ENCODE results near the gene WHRN.

WHRN gene

DNA sequence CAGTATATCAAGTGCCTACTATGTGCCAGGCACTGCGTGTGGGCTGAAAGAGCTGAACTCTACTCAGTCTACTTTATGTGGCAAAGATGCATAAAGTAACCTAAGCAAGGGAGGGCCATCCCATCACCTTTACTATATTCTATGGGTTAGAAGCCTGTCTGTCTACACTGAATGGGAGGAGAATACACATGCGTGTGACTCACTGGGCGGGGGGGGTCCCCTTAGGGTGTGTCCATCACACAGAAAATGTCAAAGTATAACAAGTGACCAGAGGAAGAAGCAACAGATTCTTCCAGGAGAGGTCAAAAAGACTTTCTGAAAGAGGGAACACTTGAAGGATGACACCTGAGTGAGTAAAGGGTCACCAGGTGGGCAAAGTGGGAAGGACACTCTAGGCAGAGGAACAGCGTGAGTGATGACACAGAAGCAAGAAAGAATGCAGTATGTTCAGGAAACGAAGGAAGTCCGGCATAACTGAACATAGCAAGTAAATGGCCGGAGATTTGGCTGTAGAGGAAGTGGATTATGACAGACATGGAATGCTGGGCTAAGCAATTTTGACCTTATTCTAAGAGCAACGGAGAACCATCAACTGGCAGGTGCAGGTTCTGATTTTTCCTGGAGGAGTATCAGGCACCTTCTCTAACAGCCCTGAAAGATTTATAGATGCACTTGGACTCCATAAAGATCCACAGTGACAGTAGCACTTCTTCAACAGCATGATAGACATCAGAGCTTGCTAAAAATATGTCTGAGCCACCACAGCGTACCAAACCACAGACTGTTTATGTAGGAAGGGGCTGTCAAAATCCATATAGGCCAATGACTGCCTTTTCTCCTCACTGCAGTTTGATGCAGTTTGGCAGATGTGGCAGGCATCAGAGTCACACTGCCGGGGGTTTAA is 8.0 kb upstream of the WHRN start:
- no peak for DNase-seq

DNA sequence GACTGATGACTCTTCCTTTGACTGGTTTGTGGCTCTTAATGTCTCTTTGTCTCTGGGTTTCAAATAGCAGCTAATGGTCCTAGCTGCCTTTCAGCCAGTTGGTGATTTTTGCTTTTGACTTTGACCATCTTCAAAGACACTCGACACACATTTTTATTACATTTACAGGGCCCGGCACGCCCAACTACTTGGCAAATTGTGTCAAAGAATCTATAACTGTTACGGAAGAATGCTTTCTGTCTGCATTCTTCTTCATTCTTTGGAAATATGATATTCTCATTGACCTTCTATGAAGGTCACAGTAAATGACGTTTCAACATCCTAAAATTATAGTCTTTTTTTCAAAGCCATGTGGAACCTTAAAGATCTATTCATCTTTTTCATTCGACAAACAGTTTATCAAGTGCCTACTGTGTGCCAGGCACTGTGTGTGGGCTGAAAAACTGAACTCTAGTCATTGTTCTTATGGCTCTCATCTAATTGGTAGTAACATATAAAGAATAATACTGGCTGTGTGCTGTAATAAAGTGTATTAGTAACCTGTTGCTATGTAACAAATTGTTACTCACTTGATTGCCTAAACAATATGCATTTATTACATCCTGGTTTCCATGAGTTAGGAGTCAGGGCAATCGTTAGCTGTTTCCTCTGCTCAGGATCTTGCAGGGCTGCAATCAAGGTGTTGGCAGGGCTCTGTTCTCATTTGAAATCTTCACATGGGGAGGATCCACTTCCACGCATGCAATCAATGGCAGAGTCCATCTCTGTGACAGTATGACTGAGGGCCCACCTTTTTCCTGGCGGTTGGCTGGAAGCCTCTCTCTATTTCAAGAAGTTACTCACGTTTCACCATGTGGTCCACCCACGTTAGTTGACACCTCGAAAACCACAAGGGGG is 7.0 kb upstream of the WHRN start:
- DNase-seq = no peak

DNA sequence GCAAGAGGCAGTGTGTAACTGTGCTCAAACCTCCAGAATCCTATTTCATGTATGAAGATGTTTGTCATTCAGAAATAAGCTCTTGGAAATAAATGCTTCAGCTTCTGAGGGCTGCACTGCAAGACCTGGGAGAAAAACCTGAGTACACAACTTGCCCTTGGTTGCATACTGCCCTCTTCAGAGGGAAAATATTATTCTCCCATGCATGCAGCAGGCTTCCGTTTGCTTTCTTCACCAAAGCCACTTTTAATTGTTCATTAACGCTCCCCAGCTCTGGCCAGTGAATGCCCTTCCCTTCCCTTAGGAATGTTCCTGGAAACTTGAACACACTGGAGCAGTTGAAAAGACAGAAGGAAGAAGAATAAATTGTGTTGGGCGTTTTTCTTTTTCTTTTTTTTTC is 2.5 kb upstream of the WHRN start:
- no peak for DNase-seq

DNA sequence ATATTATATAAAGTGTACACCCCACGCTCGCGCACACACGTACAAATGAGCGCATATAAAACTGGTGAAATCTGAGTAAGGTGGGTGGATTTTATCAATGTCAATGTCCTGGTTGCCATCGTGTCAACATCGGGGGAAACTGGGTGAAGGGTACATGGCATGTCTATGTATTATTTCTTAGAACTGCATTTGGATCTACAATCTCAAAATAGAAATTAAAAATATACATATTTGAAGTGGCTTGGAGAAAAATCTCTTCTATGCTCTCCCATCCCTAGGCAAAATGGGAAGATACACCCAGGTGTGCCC is 763 bp upstream of the WHRN start:
- no peak for DNase-seq

DNA sequence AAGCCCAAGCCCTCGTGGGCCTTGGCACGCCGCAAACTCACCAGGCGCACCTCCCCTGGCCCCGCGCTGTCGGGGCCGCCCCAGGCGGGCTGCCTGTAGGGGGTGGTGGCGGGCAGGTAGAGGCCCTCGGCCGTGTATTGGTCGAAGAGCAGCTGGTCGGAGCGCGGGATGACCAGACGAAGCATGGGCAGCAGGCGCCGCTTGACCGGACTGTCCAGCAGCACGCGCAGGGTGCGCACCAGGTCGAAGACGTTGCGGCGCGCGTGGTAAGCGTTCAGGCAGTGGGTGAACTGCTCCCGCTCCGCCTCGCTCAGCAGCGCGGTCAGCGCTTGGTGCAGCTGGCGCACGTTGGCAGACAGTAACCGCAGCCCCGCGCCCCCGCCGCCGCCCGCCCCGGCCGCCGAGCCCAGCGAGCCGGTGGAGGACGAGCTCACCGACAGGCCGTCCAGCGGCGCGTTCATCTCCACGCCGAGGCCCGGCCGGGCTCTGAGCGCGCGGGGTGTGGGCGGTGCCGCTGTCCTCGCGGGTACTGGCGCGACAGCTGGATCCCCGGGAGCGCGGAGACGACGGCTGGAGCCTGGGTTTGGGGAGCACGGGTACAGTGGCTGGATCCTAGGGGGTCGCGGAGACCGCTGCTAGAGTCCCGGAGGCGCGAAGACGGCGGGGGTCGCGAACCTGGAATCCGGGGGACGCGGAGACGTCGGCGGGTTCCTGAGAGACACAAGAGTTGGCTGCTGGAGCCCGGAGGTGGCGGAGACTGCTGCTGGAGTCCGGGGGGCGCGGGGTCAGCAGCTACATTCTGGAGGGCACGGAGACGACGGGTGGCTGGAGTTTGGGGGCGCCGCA is 709 bp downstream of the WHRN start:
- no peak for DNase-seq

DNA sequence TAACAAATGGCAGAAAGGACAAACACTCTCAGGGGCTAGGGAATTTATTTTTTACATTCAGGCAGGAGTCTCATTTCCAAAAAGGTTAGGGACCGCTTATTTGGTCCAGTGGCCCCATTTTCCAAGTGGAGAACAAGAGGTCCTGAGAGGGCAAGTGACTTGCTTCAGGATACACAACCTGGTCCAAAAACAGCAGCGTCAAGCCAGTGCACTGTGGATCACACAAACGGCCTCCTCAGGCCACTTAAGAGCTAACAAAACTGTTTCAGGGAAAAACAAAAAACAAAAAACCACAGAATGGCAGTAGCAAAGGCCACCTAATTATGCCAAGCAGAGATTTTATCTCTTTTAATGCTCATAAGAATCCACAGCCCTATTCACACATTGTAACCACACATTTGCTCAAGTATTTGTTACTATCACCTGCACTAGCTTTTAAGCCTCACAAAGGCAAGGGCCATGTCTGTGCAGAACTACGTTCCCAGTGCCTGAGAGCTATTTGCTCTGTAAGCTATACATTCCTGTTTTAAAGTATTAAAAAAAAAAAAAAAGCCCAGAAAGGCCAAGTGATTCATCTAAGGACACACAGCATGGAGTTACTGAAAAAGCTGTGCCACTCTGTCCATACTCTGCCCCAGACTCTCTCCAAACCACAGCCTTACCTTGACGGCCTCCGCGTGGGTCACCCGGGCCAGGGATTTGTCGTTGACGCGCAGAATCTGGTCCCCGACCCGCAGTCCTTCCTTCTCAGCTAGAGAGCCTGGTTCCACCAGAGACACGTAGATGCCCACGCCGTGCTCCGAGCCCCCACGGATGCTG is 1.5 kb downstream of the WHRN start:
- no peak for DNase-seq

DNA sequence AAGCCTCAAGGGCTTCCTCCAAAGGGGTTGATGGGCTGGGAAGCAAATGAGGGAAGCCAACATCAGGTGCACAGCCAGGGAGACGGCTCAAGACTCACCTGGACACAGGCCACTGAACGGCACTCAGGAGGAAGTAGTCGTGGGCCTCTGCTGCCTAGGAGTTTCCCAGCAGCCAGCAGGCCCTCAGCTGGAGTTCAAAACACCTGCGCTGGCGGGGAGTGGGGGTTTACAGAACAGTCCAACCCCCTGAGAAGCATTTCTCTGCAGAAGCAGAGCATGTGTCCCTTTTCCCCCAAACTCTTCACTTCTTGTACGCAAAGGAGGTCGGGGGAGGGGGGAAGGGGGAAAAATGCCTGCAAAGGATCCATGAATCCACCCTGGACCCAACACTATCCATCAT is 2.3 kb downstream of the WHRN start:
- DNase-seq = no peak

DNA sequence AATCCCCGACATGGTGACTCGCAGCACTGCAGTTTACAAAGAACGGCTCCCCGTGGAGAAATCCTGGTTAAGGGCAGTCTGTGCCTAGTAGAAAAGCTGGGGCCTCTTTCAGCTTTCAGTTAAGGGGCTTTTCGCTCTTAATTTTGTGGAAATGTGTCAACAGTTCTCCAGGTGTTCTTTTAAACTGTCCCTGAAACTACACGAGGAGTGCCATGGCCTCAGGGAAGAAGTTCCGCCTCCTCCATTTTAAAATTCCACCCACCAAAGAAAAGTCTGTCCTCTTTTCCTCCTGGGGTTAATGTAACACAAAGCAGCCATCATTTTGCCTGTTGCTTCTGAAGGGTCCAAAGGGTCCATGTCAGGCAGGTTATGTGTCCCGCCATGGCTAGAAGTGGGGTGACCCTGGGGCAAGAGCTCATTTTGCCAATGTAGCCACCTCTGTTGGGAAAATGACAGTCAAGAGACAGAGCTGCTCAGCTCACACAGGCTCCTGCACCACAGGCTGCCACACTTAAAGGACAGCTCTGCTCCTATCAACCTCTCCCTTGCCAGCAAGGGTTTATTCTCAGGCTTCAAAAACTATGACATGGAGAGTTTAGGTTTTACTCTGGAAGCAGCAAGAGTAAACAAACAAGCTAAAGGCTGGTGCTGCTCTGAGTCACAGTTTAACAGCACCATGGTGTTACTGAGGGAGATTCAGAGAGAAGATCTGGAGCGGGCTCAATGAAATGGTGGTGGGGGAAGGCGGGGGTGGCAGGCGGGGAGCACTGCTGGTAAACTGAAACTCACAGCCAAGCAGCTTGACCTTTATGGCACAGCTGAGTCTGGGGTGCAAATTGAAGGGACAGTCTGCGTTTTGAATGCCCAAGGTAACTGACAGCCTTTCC is 3.2 kb downstream of the WHRN start:
- DNase-seq = no peak

DNA sequence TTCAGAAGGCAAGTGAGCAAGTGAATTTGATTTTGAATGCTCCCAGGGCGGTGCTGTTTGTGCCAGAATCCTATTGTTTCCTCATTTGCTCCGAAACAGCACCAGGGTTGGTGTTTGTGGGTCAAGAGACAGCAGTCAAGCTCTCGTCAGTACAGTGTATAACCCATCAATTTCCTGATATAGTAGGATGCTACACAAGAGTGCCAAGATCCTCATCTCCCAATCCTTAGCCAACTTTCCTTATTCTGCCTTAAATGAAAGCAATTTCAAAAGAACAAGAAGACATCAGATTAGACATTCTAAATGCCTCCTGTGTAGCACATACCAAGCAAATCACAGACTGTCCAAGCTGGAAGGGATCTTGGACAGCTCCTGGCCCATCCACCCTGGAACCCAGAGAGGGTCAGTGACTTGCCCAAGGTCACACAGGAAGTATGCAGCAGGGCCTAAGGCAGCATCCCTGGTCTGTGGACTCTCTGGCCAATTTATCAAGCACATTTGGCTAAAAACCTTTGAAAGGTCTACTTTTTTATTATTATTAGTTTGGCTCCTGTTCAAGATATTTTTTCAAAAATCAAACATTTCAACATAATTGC is 4.5 kb downstream of the WHRN start:
- DNase-seq = no peak

DNA sequence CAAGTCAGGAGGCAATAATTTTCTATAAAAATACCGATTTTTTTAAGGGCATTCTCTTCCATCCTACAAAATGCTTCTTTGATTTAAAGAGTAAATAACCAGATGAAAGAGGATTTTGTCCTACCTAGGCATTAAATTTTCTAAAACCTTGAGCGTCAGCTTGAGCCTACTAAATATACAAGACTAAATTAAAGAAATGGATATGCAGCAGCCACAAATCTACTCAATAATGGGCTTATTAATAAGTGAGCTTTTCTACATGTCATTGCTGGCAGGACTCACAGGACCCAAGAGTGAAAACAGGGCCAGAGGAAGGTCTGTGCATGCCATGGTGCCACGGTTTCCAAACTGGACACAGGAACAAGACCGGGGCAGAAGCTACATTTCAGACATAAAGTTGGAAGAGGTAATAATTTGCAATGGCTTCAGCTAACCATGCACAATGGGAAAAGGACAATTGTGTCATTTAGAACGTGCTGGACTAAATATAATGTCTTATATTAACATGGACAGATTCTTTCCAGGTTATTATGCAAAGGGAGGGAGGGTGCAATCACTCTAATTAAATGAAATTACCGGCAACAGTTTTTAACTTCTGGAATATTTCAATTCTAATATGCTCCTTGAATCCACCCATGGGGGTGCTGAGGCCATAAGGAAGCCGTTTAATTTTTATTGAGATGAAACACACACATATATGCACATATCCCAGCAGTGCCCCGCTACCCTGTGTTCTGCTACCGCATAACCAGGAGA is 5.2 kb downstream of the WHRN start:
- no peak for DNase-seq

DNA sequence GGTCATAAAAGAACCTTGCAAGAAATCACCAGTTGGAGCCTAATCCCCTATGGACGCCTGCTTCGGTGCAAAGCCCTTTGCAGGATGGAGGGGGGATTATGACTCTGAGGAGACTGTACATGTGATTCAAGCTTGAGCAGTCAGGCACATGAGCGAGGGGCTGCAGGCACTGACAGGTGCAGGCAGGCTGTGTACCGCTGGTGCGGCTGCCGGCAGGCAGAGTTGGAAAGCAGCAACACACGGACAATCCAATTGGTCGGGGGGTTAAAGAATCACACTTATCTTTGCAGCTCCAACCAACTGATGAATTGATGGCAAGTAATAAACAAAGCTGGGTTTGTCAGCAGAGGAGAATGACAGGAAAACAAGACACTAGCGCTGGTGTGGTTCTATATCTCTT is 5.7 kb downstream of the WHRN start:
- DNase-seq = no peak

DNA sequence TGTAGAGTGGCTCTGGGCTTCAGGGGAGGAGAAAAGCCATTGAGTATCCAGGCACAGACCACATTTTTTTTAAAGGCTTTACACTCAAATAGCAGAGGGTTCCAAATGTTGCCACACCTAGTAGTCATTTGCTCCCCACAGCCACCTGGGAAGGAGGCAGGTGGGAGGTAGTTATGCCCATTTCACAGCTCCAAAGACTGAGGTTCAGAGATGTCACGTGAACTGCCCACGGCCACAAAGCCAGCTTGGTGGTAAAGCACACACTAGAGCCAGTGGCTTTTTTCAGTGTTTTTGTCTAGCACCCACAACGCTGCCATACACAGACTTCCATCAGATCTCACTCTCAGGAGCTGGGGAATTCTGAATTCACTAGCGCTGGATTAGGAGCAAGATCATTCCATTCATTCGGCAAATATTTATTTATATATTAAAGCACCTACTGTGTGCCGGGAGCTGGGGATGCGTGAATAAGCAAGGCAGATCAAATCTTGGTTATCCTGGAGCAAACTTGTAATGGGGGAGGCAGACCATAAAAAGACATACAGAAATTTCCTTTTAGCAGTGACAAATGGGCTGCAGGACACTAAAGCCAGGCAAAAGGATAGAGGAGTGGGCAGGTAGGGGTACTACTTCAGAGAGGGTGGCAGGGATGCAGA is 7.4 kb downstream of the WHRN start:
- no peak for DNase-seq

DNA sequence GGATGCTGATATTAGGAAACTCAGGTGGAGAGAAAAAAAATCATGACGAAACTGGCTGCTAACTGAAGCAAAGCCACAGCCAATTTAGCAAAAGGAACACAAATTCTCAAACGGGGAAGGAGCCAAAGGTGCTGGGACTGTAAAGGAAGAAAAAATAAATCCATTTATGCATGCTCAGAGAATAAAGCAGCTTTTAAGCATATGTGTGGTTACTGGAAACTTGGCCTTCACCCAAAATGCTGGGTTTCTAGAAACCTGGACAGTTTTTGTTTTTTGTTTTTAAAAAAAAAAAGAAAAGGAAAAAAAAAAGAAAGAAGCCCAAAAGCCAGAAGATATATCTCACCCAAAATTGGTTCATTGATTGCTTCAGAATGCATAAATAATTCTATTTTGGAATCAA is 8.0 kb downstream of the WHRN start:
- no peak for DNase-seq

DNA sequence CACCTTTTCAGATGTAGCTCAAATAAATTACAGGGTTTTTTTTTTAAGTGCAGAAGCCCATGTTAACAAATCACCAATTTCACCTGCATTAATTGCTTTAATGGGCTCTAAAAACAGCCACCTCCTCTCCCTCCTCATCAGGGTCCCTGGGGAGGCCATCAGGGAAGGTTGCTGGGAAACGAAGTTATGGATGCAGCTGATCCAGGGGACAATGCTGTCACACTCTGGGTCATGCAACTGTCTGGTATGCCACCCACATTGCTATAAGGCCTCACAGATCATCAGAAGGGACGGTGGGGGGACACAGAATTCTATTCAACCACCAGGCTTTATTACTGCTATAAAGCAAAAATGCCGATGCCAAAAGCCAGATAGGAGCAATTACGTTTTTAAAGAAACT is 9.3 kb downstream of the WHRN start:
- no peak for DNase-seq

DNA sequence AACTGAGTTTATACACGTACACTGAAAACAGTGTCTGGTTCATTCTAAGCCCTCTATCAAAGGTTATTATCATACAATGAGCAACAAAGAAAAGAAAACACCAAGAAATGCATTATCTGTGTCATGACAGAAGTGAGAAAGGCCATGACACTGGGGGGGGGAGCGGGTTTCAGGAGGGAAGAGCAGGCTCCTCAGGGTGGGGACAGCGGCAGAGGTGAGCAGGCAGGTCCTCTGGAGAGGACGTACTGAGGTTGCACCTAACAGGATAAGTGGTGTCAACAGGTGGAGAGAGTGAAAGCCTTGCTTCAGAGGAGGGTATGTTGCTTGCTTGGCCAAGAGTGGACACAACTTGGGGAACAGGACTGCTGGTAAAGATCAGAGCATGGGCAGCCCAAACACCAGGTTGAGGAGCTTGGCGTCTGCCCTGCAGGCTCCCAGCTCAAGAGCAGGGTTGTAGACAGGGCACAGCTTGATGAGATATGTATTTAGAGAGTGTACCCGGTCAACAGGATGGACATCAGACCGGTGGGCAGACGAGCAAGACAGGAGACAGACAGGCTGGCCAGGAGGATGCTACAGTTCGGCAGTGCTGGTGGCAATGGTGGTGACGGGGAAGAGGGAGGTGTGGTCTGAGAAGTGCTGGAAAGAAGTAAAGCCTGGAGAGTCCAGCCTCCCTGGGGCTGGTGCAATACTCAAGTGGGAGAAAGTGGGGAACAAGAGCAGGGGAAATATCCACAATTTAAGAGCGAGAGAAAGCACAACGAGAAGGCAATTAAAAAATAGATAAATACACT is 10.3 kb downstream of the WHRN start:
- no peak for DNase-seq

DNA sequence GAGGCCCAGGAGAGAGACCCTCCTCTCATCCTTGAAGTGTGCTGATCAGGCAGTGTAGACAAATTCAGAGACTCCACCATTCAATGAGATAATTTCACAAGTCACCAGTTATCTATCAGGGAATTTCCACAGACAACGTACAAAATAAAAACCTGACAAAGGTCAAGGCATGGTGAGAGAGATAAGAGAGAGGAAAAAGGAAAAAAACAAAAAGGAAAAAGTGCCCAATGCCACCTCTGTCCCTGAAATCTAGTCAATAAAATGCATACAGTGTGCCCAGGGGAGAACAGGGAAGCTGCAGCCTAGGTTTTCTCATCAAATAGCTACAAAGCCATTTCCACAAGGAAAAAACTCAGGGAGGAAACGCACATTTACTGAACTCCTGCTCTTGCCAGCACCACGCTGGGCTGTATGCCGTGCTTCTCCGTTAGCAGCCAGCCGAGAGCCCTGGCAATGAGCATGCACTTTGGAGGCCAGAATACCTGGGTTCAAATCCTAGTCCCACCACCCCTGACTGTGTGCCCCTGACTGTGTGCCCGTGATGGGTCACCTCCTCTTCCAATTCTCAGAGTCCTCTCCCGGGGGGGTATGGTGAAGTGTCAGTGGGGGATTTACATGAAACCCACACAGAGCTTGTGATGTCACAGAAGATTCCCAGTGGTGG is 11.6 kb downstream of the WHRN start:
- no peak for DNase-seq

DNA sequence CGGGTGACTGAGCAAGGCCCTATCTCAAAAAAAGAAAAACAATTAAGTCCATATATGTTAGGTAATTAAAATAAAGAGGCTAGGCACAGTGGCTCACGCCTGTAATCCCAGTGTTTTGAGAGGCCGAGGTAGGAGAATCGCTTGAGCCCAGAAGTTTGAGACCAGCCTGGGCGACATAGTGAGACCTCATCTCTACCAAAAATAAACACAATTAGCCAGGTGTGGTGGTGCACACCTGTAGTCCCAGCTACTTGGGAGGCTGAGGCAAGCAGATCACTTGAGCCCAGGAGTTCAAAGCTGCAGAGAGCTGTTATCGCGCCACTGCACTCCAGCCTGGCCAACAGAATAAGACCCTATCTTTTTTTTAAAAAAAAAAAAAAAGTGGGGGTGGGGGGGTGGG is 12.3 kb downstream of the WHRN start:
- DNase-seq = no peak

DNA sequence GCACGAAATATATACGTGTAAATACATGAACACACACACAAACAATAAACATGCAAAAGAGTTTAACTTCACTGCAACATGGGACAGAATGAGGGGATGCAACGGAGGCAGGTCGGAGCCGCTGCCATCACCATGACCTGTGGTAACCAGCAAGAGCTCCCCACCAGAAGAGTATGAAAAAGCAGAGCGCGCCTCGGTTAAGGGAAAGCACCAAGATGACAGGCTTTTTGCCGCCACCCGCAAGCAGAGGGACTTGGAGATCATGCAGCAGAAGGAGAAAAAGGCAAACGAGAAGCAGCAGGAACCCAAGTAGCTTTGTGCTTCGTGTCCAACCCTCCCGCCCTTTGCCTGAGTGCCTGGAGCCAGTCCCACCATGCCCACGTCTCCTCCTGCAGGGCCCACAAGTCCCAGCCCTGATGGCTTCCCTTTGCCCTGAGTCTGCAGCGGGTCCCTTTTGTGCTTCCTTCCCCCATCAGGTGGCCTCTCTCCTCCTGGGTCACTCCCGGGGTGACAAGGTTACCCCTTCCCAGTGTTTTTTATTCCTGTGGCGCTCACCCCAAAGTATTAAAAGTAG is 13.8 kb downstream of the WHRN start:
- no peak for DNase-seq
